ENCODE data around the gene DNM2.
"Not testable (repeated sequence)": the region's sequence is repeated elsewhere in the genome, so short reads cannot be mapped to it uniquely, and the experiment has no call there.

Gene DNM2

GRCh38 chr19:10852941-10853340 is 135.1 kb downstream of the DNM2 start:
- no peaks in the 10 kb centered on the region for H3K9me3 ChIP-seq (ENCODE audit: control insufficient read depth, insufficient read depth, low read length)
- no peaks in the 10 kb centered on the region for H3K27me3 ChIP-seq (ENCODE audit: control insufficient read depth, insufficient read depth, low read length)
- H3K4me3 ChIP-seq (ENCODE audit: low read length): no peak overlapping the region
- no CpG with 5 or more reads among the region's 7 CpGs for WGBS (ENCODE audit: insufficient coverage, insufficient read length)
- H3K27ac ChIP-seq (ENCODE audit: low read length): no peak overlapping the region
- no peaks in the 10 kb centered on the region for H3K4me1 ChIP-seq (ENCODE audit: control insufficient read depth, insufficient read depth, low read length)
- no peak for DNase-seq (ENCODE audit: low read depth, low spot score)
- H3K36me3 ChIP-seq (ENCODE audit: control insufficient read depth, insufficient read depth, low read length): no peaks in the 10 kb centered on the region

GRCh38 chr19:10854350-10855089 is 136.6 kb downstream of the DNM2 start:
- Histone ChIP-seq H3K4me1 (ENCODE audit: control insufficient read depth, insufficient read depth, low read length) (no peaks in the 10 kb centered on the region), H3K27me3 (ENCODE audit: control insufficient read depth, insufficient read depth, low read length) (no peaks in the 10 kb centered on the region), H3K4me3 (ENCODE audit: low read length) (no peak overlapping the region), H3K36me3 (ENCODE audit: control insufficient read depth, insufficient read depth, low read length) (no peaks in the 10 kb centered on the region), H3K27ac (ENCODE audit: low read length) (no peak overlapping the region), H3K9me3 (ENCODE audit: control insufficient read depth, insufficient read depth, low read length) (no peaks in the 10 kb centered on the region)
- DNase-seq (ENCODE audit: low read depth, low spot score): no peak
- no CpG with 5 or more reads among the region's 7 CpGs for WGBS (ENCODE audit: insufficient coverage, insufficient read length)

- Histone ChIP-seq H3K4me1 (ENCODE audit: control insufficient read depth, insufficient read depth, low read length) (no peaks in the 10 kb centered on the region), H3K36me3 (ENCODE audit: control insufficient read depth, insufficient read depth, low read length) (no peaks in the 10 kb centered on the region), H3K4me3 (ENCODE audit: low read length) (no peak overlapping the region), H3K27ac (ENCODE audit: low read length) (no peak overlapping the region), H3K27me3 (ENCODE audit: control insufficient read depth, insufficient read depth, low read length) (no peaks in the 10 kb centered on the region), H3K9me3 (ENCODE audit: control insufficient read depth, insufficient read depth, low read length) (no peaks in the 10 kb centered on the region)
- no peak for DNase-seq (ENCODE audit: low read depth, low spot score)
- no CpG with 5 or more reads among the region's 5 CpGs for WGBS (ENCODE audit: insufficient coverage, insufficient read length)
Observed at GRCh38 chr19:10855879-10856522, 138.1 kb downstream of the DNM2 start.

- WGBS (ENCODE audit: insufficient coverage, insufficient read length): no CpG with 5 or more reads among the region's 1 CpG
- not testable (repeated sequence) for H3K27me3 ChIP-seq (ENCODE audit: control insufficient read depth, insufficient read depth, low read length); DNase-seq (ENCODE audit: low read depth, low spot score); H3K4me3 ChIP-seq (ENCODE audit: low read length); H3K9me3 ChIP-seq (ENCODE audit: control insufficient read depth, insufficient read depth, low read length); H3K36me3 ChIP-seq (ENCODE audit: control insufficient read depth, insufficient read depth, low read length); H3K27ac ChIP-seq (ENCODE audit: low read length); H3K4me1 ChIP-seq (ENCODE audit: control insufficient read depth, insufficient read depth, low read length)
Observed at GRCh38 chr19:10856899-10857298, 139.0 kb downstream of the DNM2 start.

- DNase-seq (ENCODE audit: low read depth, low spot score): no peak
- no peaks in the 10 kb centered on the region for H3K9me3 ChIP-seq (ENCODE audit: control insufficient read depth, insufficient read depth, low read length)
- no CpG with 5 or more reads among the region's 4 CpGs for WGBS (ENCODE audit: insufficient coverage, insufficient read length)
- no peak overlapping the region for H3K4me3 ChIP-seq (ENCODE audit: low read length)
- H3K36me3 ChIP-seq (ENCODE audit: control insufficient read depth, insufficient read depth, low read length): no peaks in the 10 kb centered on the region
- no peaks in the 10 kb centered on the region for H3K27me3 ChIP-seq (ENCODE audit: control insufficient read depth, insufficient read depth, low read length)
- no peak overlapping the region for H3K27ac ChIP-seq (ENCODE audit: low read length)
- no peaks in the 10 kb centered on the region for H3K4me1 ChIP-seq (ENCODE audit: control insufficient read depth, insufficient read depth, low read length)
Observed at GRCh38 chr19:10858204-10858828, 140.4 kb downstream of the DNM2 start.

- H3K9me3 ChIP-seq (ENCODE audit: control insufficient read depth, insufficient read depth, low read length): no peaks in the 10 kb centered on the region
- no CpG with 5 or more reads among the region's 7 CpGs for WGBS (ENCODE audit: insufficient coverage, insufficient read length)
- H3K27ac ChIP-seq (ENCODE audit: low read length): no peak overlapping the region
- H3K36me3 ChIP-seq (ENCODE audit: control insufficient read depth, insufficient read depth, low read length): no peaks in the 10 kb centered on the region
- DNase-seq (ENCODE audit: low read depth, low spot score): no peak
- H3K4me1 ChIP-seq (ENCODE audit: control insufficient read depth, insufficient read depth, low read length): no peaks in the 10 kb centered on the region; the same call in 1 of the 2 replicates
- no peak overlapping the region for H3K4me3 ChIP-seq (ENCODE audit: low read length)
- no peaks in the 10 kb centered on the region for H3K27me3 ChIP-seq (ENCODE audit: control insufficient read depth, insufficient read depth, low read length)
Observed at GRCh38 chr19:10861103-10861651, 143.3 kb downstream of the DNM2 start.

- WGBS (ENCODE audit: insufficient coverage, insufficient read length): no CpG with 5 or more reads among the region's 6 CpGs
Observed at GRCh38 chr19:10862561-10863106, 144.8 kb downstream of the DNM2 start.

GRCh38 chr19:10863107-10863717 is 145.3 kb downstream of the DNM2 start:
- Histone ChIP-seq H3K9me3 (ENCODE audit: control insufficient read depth, insufficient read depth, low read length) (no peaks in the 10 kb centered on the region), H3K36me3 (ENCODE audit: control insufficient read depth, insufficient read depth, low read length) (no peaks in the 10 kb centered on the region), H3K4me3 (ENCODE audit: low read length) (no peak overlapping the region), H3K27ac (ENCODE audit: low read length) (no peak overlapping the region), H3K4me1 (ENCODE audit: control insufficient read depth, insufficient read depth, low read length) (no peaks in the 10 kb centered on the region; the same call in 1 of the 2 replicates), H3K27me3 (ENCODE audit: control insufficient read depth, insufficient read depth, low read length) (no peaks in the 10 kb centered on the region)
- no CpG with 5 or more reads among the region's 18 CpGs for WGBS (ENCODE audit: insufficient coverage, insufficient read length)
- no peak for DNase-seq (ENCODE audit: low read depth, low spot score)

More at GRCh38 chr19:10862561-10863106, 144.8 kb downstream of the DNM2 start:
- Histone ChIP-seq H3K4me1 (ENCODE audit: control insufficient read depth, insufficient read depth, low read length) (no peaks in the 10 kb centered on the region; the same call in 1 of the 2 replicates), H3K27ac (ENCODE audit: low read length) (no peak overlapping the region), H3K9me3 (ENCODE audit: control insufficient read depth, insufficient read depth, low read length) (no peaks in the 10 kb centered on the region), H3K27me3 (ENCODE audit: control insufficient read depth, insufficient read depth, low read length) (no peaks in the 10 kb centered on the region), H3K4me3 (ENCODE audit: low read length) (no peak overlapping the region), H3K36me3 (ENCODE audit: control insufficient read depth, insufficient read depth, low read length) (no peaks in the 10 kb centered on the region)
- no peak for DNase-seq (ENCODE audit: low read depth, low spot score)

GRCh38 chr19:10864538-10864899 is 146.6 kb downstream of the DNM2 start:
- Histone ChIP-seq H3K9me3 (ENCODE audit: control insufficient read depth, insufficient read depth, low read length) (no peaks in the 10 kb centered on the region), H3K27ac (ENCODE audit: low read length) (no peak overlapping the region), H3K4me3 (ENCODE audit: low read length) (no peak overlapping the region), H3K27me3 (ENCODE audit: control insufficient read depth, insufficient read depth, low read length) (no peaks in the 10 kb centered on the region), H3K36me3 (ENCODE audit: control insufficient read depth, insufficient read depth, low read length) (no peaks in the 10 kb centered on the region), H3K4me1 (ENCODE audit: control insufficient read depth, insufficient read depth, low read length) (no peaks in the 10 kb centered on the region; the same call in 1 of the 2 replicates)
- no CpG with 5 or more reads among the region's 6 CpGs for WGBS (ENCODE audit: insufficient coverage, insufficient read length)
- no peak for DNase-seq (ENCODE audit: low read depth, low spot score)

GRCh38 chr19:10866495-10866894 is 148.6 kb downstream of the DNM2 start:
- Histone ChIP-seq H3K27me3 (ENCODE audit: control insufficient read depth, insufficient read depth, low read length) (no peaks in the 10 kb centered on the region), H3K27ac (ENCODE audit: low read length) (no peak overlapping the region)

More at GRCh38 chr19:10866495-10866894, 148.6 kb downstream of the DNM2 start:
- H3K4me3 ChIP-seq (ENCODE audit: low read length): no peak overlapping the region
- no peaks in the 10 kb centered on the region for H3K36me3 ChIP-seq (ENCODE audit: control insufficient read depth, insufficient read depth, low read length)
- H3K9me3 ChIP-seq (ENCODE audit: control insufficient read depth, insufficient read depth, low read length): no peaks in the 10 kb centered on the region
- WGBS (ENCODE audit: insufficient coverage, insufficient read length): no CpG with 5 or more reads among the region's 10 CpGs
- H3K4me1 ChIP-seq (ENCODE audit: control insufficient read depth, insufficient read depth, low read length): no peaks in the 10 kb centered on the region; the same call in 1 of the 2 replicates
- no peak for DNase-seq (ENCODE audit: low read depth, low spot score)
